GM12874 (cell line): ENCODE results near the gene DGCR2.

Experiments used
- TF ChIP-seq, protein P1 (sequence below): IDR thresholded peaks from 2 replicates; pipeline ENCODE4 v1.5.1; 2011; ENCODE audit warnings: low read depth, mild to moderate bottlenecking, control low read depth, low read length, moderate library complexity; ENCODE audit not compliant: insufficient read depth

Gene DGCR2

DNA sequence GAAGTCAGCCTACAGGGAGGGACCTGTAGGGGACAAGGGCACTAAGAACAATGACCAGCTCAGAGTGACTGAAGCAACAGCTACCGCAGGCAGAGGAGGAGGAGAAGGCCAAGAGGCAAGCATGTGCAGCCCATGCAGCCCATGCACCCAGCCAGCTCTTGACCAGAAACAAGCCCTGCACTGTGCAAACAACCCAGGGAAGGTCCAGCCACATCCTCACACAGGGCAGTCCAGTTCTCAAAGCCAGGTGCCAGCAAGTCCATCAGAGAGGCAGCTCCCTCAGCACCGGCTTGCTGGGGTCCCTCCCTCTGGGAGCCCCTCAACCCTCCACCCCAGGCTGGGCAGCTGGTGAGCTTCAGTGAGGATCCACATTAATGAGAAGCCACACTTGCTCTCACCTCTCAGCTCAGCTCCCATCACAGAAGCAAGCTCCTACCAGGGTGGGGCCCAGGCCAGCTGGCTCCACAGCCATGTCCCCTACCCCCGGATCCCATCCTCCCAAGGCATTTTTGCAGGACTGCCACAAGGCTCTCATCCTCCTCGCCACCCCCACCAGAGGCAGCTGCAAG lies 7.1 kb downstream of the DGCR2 start:
- TF ChIP-seq, protein P1, sequence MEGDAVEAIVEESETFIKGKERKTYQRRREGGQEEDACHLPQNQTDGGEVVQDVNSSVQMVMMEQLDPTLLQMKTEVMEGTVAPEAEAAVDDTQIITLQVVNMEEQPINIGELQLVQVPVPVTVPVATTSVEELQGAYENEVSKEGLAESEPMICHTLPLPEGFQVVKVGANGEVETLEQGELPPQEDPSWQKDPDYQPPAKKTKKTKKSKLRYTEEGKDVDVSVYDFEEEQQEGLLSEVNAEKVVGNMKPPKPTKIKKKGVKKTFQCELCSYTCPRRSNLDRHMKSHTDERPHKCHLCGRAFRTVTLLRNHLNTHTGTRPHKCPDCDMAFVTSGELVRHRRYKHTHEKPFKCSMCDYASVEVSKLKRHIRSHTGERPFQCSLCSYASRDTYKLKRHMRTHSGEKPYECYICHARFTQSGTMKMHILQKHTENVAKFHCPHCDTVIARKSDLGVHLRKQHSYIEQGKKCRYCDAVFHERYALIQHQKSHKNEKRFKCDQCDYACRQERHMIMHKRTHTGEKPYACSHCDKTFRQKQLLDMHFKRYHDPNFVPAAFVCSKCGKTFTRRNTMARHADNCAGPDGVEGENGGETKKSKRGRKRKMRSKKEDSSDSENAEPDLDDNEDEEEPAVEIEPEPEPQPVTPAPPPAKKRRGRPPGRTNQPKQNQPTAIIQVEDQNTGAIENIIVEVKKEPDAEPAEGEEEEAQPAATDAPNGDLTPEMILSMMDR, result no peak

DNA sequence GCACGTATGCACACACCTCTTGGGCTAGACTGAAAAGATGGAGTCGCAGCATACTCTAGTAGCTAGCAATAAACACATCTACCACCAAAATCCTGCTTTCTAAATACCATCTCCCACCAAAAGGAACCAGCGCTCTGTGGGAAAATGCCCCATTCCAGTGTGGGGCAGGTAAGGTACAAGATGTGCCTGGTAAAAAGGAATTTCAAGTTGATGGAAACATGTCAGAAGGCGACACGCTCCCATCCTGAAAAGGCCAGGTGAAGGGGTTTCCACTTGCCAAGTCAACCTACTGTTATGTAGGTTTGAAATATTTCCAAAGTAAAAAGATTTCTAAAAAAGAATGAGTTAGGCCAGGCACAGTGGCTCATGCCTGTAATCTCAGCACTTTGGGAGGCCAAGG lies 8.8 kb downstream of the DGCR2 start:
- TF ChIP-seq, protein P1, result no peak

DNA sequence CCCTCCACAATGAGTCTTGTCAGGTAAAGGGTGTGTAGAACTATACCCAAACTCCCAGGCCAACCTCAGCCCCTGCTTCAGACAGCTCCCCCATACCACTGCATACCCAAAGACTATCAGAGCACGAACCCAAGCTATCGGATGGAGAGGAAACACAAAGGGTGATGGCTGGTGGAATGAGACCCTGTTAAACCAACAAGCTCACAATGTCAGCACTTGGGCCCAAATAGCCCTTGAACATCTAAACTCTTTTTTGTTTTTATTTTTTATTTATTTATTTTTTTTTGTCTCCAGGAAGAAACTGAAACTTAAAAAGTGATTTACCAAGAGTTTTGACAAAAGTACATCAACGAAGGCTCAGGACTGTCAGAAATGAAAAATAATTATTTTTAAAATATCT lies 10.6 kb downstream of the DGCR2 start:
- TF ChIP-seq, protein P1, result no peak

DNA sequence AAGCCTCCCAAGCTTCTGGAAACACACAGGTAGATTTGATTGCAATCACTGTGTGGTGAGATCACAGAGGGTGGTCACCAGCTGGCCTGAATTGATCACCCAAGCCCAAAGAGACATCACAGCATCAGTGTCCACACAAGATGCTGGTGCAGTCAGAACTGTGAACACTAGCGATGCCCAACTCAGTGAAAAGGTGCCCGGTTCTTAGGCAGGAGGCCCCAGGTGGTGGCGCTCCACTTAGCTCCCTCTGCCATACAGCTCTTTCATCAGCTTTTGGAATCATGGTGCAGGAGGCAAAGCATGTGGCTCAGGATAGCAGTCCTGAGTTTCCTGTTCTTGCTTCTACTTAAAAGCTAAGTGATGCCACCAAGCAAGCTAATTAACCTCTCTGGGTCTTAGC lies 11.1 kb downstream of the DGCR2 start:
- TF ChIP-seq, protein P1, result no peak

DNA sequence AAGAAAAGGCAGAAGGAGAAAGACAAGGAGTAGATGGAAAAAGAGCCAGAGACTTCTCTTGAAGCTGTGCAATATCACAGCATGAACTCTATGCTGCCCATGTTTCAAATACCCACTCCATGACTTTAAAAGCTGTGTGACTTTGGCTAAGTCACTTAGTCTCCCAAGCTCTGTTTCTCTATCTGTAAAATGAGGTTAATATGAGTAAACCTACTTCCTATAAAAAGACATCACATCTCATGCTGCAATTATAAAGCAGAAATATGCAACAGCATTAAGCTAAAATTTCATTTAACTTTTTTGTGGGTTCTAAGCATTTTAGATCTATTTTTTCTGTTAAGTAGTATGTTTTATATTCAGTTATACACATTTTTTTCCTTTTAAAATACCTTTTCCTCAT lies 11.6 kb downstream of the DGCR2 start:
- TF ChIP-seq, protein P1, result no peak

DNA sequence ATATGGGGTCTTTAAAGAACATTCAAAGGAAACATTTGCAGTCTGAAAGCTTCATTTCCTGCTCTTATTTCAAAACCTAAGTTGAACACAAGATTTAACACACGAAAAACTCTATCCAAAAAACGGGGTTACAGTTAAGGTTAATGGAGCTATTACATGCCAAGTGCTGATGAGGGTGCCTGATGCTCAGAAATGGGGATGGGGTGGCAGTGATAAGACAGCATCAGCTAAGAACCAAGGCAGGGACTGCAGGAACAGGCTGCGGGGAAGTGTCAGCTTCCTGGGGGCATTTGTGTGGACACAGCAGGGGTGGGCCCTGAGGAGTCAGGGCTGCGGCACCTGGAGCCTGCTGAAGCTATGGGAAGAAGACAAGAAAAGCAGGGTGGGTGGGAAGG lies 12.2 kb downstream of the DGCR2 start:
- TF ChIP-seq, protein P1, result no peak

DNA sequence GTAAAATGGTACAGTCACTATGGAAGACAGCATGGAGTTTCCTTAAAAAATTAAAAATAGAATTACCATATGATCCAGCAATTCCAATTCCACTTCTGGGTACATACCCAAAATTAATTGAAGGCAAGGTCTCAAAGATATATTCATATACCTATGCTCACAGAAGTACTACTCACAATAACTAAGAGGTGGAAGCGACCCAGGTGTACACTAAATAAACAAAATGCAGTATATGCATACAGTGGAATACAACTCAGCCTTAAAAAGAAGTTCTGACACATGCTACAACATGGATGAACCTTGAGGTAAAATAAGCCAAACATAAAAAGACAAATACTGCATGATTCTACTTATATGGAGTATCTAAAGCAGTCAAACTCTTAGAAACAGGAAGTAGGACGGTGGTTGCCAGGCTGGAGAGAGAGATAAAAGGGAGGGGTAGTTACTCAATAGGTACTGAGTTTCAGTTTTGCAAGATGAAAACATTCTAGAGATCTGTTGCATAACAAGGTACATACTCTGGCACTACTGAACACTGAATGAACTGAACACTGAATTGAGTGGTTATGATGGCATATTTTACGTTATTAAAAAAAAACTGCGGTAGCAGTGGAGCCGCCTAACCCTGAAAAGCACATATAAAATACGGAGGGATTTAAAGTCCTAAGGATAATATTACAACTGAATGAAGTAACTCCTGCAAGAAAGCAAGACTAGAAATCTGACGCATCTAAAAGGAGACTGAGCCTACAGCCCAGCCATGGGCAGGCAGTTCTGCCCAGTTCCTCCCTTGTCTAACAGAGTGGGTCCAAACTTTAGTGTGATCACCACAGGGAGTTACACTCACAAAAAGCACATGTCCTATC lies 12.8 kb downstream of the DGCR2 start:
- TF ChIP-seq, protein P1, result no peak
